AG04450 (cell line): ENCODE results near the gene ZPR1. TPM values are rescaled to one million over a fixed set of nuclear protein-coding genes. Genes with fewer than 3 reads are reported as not detected.

ENCODE experiments used
- CTCF ChIA-PET: fragments of 300-600, 350-600 bp; formaldehyde crosslinking; extraction: SDS; loops from one replicate; lab custom pipeline; 2022; ENCODE audit warnings: antibody characterized with exemption, inconsistent platforms; lab: Charles Lee
- POLR2A ChIA-PET: fragments of 350-600 bp; formaldehyde crosslinking; extraction: SDS; loops from one replicate; lab custom pipeline; 2021; ENCODE audit warnings: antibody characterized with exemption, inconsistent platforms; lab: Yijun Ruan, JAX
- DNase-seq: peaks from one replicate; pipeline ENCODE4 v3.0.0-alpha.2; 2011; ENCODE audit warnings: low read depth, low spot score
- H3K27ac ChIP-seq: one replicate; pipeline ENCODE4 v1.5.1; 2012; ENCODE audit warnings: low read depth, low read length, control low read depth
- H3K27me3 ChIP-seq: one replicate; pipeline ENCODE4 v1.6.0; 2012; ENCODE audit warnings: low read length; ENCODE audit not compliant: control insufficient read depth, insufficient read depth
- H3K4me3 ChIP-seq: 2 replicates; pipeline ENCODE4 v1.5.1; 2011; ENCODE audit warnings: mild to moderate bottlenecking, low read depth, low read length, control low read depth
- H3K9me3 ChIP-seq: 2 replicates; pipeline ENCODE4 v1.5.1; 2012; ENCODE audit warnings: low read length; ENCODE audit not compliant: control insufficient read depth, insufficient read depth
- CTCF ChIP-seq: IDR thresholded peaks from 2 replicates; pipeline ENCODE4 v1.5.1; 2011; ENCODE audit warnings: low read depth, low read length, control low read depth, inconsistent platforms
- polyA plus RNA-seq: library from polyadenylated mRNA; depleted of rRNA; stranded (reverse); fragments of >200 nt; gene quantifications from 2 replicates; pipeline ENCODE4 v1.2.3, GENCODE V29; 2011

The ZPR1 gene
- polyA plus RNA-seq, 1 experiment: 57.1 TPM

- no peaks in the 10 kb centered on the region for H3K9me3 ChIP-seq
- H3K27ac ChIP-seq: no peak overlapping the region
- no peak for DNase-seq
- H3K4me3 ChIP-seq: no peak overlapping the region
- TF ChIP-seq CTCF: no peak
- ChIA-PET CTCF (interaction anchor here (0.7 to 5.1 kb wide), 12 partner anchors 9 to 947 kb away, joined by 3 to 85 read pairs (median 4); no protein-coding TSS in a partner anchor), POLR2A (interaction anchor here (0.7 kb wide), 1 partner anchor 1333 kb away, joined by 5 read pairs; no protein-coding TSS in a partner anchor)
- H3K27me3 ChIP-seq: no peaks in the 10 kb centered on the region
These were observed 45.7 kb downstream of the ZPR1 start for GRCh38 chr11:116742104-116742503.

- ChIA-PET POLR2A (interaction anchor here (0.6 kb wide), 1 partner anchor 193 kb away, joined by 13 read pairs; no protein-coding TSS in a partner anchor), CTCF (interaction anchor here (0.6 to 5.1 kb wide), 5 partner anchors 8 to 1133 kb away, joined by 3 to 85 read pairs (median 5); no protein-coding TSS in a partner anchor)
These were observed 47.1 kb downstream of the ZPR1 start for GRCh38 chr11:116740741-116741140.

GRCh38 chr11:116738975-116739374, 48.8 kb downstream of the ZPR1 start:
- DNase-seq: no peak
- H3K27me3 ChIP-seq: no peaks in the 10 kb centered on the region
- no peaks in the 10 kb centered on the region for H3K9me3 ChIP-seq
- TF ChIP-seq CTCF: no peak
- ChIA-PET CTCF (no interaction called here), POLR2A (no interaction called here)
- H3K4me3 ChIP-seq: no peak overlapping the region
- no peak overlapping the region for H3K27ac ChIP-seq

More at GRCh38 chr11:116740741-116741140, 47.1 kb downstream of the ZPR1 start:
- DNase-seq: no peak
- no peaks in the 10 kb centered on the region for H3K9me3 ChIP-seq
- no peak overlapping the region for H3K27ac ChIP-seq
- no peaks in the 10 kb centered on the region for H3K27me3 ChIP-seq
- TF ChIP-seq CTCF: no peak
- H3K4me3 ChIP-seq: no peak overlapping the region

GRCh38 chr11:116736763-116737162, 51.1 kb downstream of the ZPR1 start:
- no peak for TF ChIP-seq CTCF
- H3K9me3 ChIP-seq: no peaks in the 10 kb centered on the region
- no peak overlapping the region for H3K4me3 ChIP-seq
- H3K27me3 ChIP-seq: peaks cover 2% of the 10 kb centered on the region
- ChIA-PET CTCF (interaction anchor here (1.4 kb wide), 1 partner anchor 369 kb away, joined by 4 read pairs; no protein-coding TSS in a partner anchor), POLR2A (no interaction called here)
- DNase-seq: no peak
- no peak overlapping the region for H3K27ac ChIP-seq

GRCh38 chr11:116733969-116734508, 53.8 kb downstream of the ZPR1 start:
- Histone ChIP-seq H3K27ac (no peak overlapping the region), H3K27me3 (peaks cover 29% of the 10 kb centered on the region), H3K9me3 (no peaks in the 10 kb centered on the region), H3K4me3 (no peak overlapping the region)
- DNase-seq: no peak
- CTCF ChIA-PET: interaction anchor here (1.0 to 4.2 kb wide), 6 partner anchors 9 to 405 kb away, joined by 3 to 85 read pairs (median 7); no protein-coding TSS in a partner anchor
- POLR2A ChIA-PET: no interaction called here
- no peak for TF ChIP-seq CTCF
